ENCODE data around the gene AP2M1.

Gene AP2M1

DNA sequence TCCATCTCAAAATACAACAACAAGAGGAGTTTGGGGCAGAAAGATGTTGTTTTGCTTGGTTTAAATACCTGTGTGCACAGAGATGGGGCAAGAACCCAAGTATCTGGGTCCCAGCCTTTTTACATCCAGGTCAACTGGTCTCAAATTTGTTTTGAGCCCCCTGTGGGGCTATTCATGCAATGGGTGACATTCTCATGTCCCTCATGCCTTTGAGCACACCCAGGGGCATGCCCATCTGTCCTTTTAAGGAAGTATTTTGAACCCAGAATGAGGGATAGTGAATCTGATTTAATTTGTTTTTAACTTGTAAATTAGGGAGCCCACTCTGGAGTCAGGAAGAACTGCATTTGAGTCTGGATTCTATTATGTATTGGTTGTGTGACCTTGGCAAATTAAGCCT, 26.2 kb downstream of the AP2M1 start:
- no peak for TF ChIP-seq ZNF274 (IDR thresholded peaks at IDR 0.05; ENCODE audit: low read depth, low read length)
- H3K4me3 ChIP-seq (ENCODE audit: low read length): no peak overlapping the region

DNA sequence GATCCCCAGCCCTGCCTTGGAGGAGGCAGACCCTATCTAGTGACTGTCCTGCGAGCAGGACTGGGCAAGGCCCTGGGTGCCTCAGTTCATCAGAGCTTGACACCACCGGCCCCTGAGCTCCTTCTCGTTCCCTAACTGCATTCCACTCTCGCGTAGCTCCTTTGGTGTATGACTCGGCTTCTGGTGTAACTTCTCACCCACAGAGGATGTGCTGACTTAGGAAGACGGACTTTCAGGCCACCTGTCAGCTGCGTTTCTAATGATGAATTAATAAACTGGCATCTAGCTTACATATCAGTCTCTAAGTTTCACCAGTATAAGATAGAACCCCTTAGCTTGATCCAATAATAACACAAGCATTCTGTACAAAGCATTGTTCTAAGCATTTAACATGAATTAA, 28.9 kb downstream of the AP2M1 start:
- no peak for TF ChIP-seq ZNF274 (IDR thresholded peaks at IDR 0.05; ENCODE audit: low read depth, low read length)
- H3K4me3 ChIP-seq (ENCODE audit: low read length): no peak overlapping the region

DNA sequence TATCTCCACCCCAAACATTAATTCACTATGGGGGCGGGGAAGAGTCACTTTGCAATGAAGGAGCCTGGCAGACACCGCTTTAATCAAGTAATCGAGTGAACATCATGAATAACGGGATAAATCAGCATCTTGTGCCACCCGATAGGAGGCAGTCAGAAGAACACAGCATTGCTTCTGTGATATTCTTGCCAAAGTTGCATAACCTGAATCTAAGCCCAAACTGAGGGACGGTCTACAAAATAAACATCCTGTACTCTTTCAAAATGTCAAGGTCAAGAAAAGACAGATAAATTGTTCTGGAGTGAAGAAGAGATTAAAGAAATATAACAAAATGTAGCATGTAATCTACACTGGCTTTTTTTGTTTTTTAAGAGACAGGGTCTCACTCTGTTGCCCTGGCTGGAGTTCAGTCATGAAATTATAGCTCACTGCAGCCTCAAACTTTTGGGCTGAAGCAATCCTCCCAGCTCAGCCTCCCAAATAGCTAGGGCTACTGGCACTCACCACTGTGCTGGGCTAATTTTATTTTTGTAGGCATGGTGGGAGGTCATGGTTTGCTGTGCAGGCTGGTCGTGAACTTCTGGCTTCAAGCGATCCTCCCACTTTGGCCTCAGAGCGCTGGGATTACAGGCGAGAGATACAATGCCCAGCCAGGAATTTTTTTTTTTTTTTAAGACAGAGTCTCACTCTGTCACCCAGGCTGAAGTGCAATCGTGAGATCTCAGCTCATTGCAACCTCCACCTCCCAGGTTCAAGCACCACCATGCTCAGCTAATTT, 34.7 kb downstream of the AP2M1 start:
- no peak for TF ChIP-seq ZNF274 (IDR thresholded peaks at IDR 0.05; ENCODE audit: low read depth, low read length)
- H3K4me3 ChIP-seq (ENCODE audit: low read length): no peak overlapping the region

DNA sequence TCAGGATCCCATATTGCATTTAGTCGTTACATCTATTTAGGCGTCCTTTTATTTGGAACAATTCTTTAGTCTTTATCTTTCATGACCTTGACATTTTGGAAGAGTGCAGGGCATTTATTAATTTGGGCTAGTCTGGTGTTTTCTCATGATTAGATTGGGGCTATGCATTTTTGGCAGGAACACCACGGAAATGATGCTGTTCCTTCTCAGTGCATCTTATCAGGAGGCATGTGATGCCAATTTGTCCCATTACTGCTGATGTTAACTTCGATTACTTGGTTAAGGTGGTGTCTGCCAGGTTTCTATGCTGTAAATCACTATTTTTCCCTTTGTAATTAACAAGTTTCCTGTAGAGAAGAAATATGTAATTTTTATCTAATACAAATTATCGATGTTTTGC, 36.6 kb downstream of the AP2M1 start:
- TF ChIP-seq ZNF274 (IDR thresholded peaks at IDR 0.05; ENCODE audit: low read depth, low read length): no peak
- H3K4me3 ChIP-seq (ENCODE audit: low read length): no peak overlapping the region

DNA sequence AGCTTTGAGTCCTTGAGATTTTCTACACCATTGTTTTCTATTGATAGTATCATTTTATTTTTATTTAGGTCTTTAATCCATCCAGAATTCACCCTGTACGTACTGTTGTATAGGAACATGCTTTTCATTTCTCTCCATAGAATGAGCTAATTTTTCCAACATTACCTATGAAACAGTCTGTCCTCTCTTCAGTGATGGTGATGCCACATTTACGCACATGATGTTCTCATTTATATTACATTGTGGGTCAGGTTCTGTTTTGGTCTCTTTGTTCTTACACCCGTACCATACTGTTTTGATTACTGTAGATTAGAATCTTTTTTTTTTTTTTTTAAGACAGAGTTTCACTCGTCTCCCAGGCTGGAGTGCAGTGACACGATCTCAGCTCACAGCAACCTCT, 37.1 kb downstream of the AP2M1 start:
- no peak overlapping the region for H3K4me3 ChIP-seq (ENCODE audit: low read length)
- no peak for TF ChIP-seq ZNF274 (IDR thresholded peaks at IDR 0.05; ENCODE audit: low read depth, low read length)

DNA sequence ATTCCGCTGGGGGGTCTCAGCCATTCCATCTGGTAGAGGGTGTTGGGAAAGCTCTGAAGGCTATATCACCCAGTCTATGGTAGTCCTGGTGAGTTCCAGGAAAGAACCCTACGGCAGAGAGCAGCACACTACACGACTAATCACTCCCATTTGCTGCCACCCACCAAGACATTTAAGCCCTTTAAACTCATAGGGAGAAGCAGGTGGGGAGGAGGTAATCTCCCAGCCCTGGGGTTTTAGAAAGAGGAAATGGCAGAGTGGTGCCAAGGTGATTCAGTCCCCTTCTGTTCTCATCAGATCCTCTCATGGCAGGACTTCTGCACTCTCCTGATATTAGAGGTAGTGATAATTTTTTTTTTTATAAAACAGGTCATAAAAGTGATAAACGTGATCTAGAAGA, 44.2 kb downstream of the AP2M1 start:
- TF ChIP-seq ZNF274 (IDR thresholded peaks at IDR 0.05; ENCODE audit: low read depth, low read length): no peak
- H3K4me3 ChIP-seq (ENCODE audit: low read length): no peak overlapping the region

DNA sequence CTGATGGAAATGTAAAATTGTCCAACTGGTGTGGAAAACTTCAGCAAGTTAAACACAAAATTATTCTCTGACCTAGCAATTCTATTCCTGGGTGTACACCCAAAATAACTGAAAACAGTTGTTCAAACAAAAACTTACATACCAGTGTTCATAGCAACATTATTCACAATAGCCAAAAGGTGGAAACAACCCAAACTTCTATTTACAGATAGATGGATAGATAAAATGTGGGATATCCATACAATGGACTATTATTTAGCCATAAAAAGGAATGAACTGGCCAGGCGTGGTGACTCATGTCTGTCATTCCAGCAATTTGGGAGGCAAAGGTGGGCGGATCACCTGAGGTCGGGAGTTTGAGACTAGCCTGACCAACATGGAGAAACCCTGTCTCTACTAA, 47.9 kb downstream of the AP2M1 start:
- H3K4me3 ChIP-seq (ENCODE audit: low read length): no peak overlapping the region
- TF ChIP-seq ZNF274 (IDR thresholded peaks at IDR 0.05; ENCODE audit: low read depth, low read length): no peak

DNA sequence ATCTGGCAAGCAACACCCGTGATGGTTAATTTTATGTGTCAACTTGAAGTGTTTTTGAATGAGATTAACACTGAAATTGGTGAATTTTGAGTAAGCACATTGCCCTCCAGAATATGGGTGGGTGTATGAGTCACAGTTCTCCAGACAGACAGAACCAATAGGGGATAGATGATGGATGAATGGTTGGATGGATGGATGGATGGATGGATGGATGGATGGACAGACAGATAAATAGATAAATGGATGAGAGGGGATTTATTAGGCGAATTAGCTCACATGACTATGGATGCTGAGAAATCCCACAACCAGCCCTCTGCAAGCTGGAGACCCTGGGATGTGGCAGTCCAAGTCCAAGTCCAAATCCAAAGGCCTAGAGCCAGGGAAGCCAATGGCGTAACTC, 49.3 kb downstream of the AP2M1 start:
- no peak for TF ChIP-seq ZNF274 (IDR thresholded peaks at IDR 0.05; ENCODE audit: low read depth, low read length)
- no peak overlapping the region for H3K4me3 ChIP-seq (ENCODE audit: low read length)

DNA sequence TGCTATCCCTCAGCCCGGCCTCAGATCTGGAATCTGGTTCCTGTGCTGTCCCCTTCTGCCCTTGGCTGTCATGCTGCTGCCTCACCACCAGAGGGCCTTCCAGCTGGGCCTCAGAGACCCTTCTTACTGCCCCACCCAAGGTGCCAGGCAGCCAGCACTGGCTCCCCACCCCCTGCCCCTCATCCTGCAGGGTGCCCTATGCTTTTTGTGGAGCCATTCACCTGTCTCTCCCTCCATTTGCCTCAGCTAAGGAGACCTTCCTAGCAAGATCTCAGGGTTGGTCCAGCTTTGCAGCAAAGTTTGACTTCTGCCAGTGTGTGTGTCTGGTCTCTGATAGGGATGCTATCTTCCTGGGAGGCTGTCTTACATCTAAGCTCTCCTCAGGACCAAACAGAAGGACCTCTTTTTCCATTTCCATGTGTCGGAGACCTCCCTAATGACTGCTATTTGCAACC, 52.9 kb downstream of the AP2M1 start:
- no peak for TF ChIP-seq ZNF274 (IDR thresholded peaks at IDR 0.05; ENCODE audit: low read depth, low read length)
- no peak overlapping the region for H3K4me3 ChIP-seq (ENCODE audit: low read length)

DNA sequence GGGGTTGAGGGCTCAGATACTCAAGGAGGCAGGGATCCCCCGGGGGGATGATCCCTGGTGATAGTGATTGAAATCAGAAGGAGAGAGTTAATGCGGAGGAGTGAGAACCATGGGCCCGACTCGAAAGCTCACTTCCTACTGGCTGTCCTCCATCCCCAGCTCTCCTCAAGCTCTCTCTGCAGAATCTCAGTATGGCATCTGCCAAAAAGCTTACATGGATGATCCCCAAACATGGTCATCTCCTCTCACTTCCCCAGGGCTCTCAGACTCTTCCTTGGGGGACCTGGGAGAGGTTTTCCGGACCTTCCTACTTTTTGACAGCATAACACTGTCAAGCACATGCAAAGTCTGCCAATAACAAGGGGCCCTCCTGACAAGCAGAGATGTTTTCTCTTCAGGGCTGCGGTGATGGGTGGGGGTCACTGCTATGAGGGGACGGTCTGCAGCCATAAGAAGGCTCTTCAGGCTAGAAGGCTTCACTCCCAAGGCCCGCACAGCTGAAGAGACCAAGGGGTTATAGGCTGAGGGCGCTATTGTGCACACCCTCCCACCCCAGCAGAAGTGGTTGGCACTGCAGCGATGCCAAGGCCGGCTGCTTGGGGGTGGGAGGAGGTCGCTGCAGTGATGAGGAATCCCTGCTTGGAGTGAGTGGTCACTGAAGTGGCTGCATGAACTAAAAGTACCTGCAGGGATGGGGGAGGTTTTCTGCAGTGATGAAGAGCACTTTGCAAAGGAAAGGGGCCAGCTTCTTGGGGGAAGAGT, 53.9 kb downstream of the AP2M1 start:
- H3K4me3 ChIP-seq (ENCODE audit: low read length): no peak overlapping the region
- TF ChIP-seq ZNF274 (IDR thresholded peaks at IDR 0.05; ENCODE audit: low read depth, low read length): no peak

DNA sequence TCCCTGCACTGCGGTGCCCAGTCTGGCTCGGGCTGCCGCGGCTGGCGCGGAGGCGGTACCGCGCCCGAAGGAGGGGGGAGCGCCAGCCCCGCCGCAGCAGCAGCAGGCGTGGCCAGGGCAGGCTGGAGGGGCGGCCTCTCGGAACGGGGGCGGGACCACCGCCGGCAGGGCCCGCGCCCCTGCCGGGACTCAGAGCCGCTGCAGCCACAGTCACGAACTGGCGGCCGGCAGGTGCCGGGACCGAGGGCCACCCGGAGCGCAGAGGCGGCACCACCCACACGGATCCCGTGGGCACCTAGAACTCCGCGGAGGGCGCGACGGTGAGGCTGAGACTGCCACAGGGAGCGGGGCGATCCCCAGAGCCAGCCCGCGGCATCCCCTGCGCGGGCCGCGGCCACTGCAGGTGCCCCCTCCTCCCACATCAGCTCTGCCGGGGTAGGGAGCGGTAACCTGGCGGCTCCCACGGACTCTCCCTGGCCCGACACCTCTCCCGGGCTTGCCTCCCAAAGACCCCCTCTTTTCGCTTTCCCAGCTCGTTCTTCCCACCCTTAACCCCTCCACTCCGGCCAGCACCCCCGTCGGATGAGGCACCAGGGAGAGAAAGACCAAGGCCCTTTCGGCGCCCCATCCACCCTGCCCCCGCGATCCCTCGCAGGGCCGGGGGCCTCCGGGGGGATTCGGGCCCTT, 54.9 kb downstream of the AP2M1 start, which contains the start of gene VWA5B2:
TSS of gene VWA5B2 (plus strand) at position 192 of the 687 bp plus-strand sequence. CDS start 944 bp downstream, outside the sequence.
- TF ChIP-seq ZNF274 (IDR thresholded peaks at IDR 0.05; ENCODE audit: low read depth, low read length): no peak
- peak within 1 kb of the TSS; percentile 41; the same call in 1 of the 2 replicates for H3K4me3 ChIP-seq (ENCODE audit: low read length)

DNA sequence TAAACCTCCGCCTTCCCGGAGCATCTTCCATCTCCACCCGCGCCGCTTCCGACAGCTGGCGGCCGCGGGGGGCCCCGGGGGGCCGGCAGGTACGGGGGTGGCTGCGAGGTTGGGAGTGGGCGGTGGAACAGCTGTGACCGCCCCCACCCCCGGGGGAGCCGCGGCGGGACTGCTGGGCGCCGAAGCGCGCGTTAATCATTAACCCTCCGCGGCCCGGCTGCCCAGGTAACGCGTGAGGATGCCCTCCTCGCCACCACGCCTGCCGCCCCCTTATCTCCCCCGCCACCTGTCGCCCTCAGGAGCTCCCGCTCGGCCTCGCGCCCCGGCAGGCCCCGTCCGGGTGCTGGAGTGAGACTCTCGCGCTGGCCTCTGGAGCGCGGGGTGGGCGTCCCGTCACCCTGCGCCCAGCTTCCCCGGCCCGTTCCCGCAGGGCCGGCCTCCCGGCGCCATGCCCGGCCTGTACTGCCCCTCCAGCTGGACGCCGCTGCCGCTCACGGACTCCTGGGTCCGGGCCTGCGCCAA, 55.5 kb downstream of the AP2M1 start:
- H3K4me3 ChIP-seq (ENCODE audit: low read length): peak overlapping the region; percentile 41; the same call in 1 of the 2 replicates
- no peak for TF ChIP-seq ZNF274 (IDR thresholded peaks at IDR 0.05; ENCODE audit: low read depth, low read length)

DNA sequence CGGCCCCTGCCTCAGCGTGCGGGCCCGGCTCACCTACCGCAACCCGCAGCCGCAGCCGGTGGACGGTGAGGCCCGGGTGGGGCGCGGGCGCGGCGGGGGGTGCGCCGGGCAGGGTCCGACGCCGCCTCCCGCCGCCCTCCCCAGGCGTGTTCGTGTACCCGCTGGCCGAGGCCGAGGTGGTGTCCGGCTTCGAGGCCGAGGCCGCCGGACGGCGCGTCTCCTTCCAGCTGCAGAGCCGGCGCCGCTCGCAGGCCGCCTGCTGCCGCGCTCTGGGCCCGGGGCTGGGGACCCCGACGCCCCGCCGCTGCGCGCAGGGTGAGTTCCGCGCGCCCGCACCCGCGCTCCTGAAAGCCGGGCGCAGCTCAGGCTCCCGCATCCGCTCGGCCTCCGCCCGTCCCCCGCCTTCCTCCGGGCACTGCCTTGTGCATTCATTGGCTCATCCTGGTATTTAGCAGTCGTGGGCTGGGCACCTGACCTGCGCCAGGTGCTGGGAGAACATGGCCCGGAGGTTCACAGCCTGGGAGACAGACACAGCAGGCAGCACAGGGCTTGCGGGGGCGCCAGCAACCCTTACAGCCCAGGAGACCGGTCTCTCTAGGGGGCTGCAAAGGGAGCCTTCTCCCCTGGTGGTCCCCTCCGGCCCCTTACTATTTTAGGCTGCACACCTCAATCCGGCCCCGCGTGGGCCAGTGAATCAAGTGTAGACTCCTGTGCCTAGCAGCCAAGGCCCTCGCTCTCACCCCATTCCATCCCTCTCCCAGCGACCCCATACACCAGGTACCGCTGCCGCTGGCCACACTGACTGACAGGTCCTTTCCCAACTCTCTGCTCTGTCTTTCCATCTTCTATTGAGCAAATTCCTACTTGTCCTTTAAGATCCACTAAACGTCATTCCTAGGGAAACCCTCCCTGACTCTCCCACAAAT, 56.2 kb downstream of the AP2M1 start:
- peak overlapping the region; percentile 10; the same call in 1 of the 2 replicates for H3K4me3 ChIP-seq (ENCODE audit: low read length)
- no peak for TF ChIP-seq ZNF274 (IDR thresholded peaks at IDR 0.05; ENCODE audit: low read depth, low read length)
